ENCODE results near the gene SIN3B.

The SIN3B gene

GRCh38 chr19:16897856-16898161 lies 68.6 kb downstream of the SIN3B start:
- peaks cover 2% of the 10 kb centered on the region for H3K36me3 Mint-ChIP-seq (ENCODE audit: low read depth)
- TF ChIP-seq CTCF (IDR thresholded peaks at IDR 0.05; ENCODE audit: unreplicated experiment in 3 of 3), result no peak
- no peaks in the 10 kb centered on the region for H3K9me3 Mint-ChIP-seq
- peaks cover 5% of the 10 kb centered on the region for H3K4me1 Mint-ChIP-seq
- peak overlapping the region in 1 of 3 experiments; percentile 88 for H3K27ac Mint-ChIP-seq
- H3K4me3 Mint-ChIP-seq, result peak overlapping the region; percentile 85 to 88 (median 86)
- peaks cover 15% of the 10 kb centered on the region for H3K27me3 Mint-ChIP-seq (ENCODE audit: low read depth)

- Mint-ChIP-seq H3K4me1 (peaks cover 5% of the 10 kb centered on the region), H3K36me3 (ENCODE audit: low read depth) (peaks cover 3% of the 10 kb centered on the region), H3K27me3 (ENCODE audit: low read depth) (peaks cover 15% of the 10 kb centered on the region), H3K4me3 (peak overlapping the region; percentile 85 to 88 (median 86)), H3K9me3 (no peaks in the 10 kb centered on the region), H3K27ac (peak overlapping the region; percentile 58 to 88 (median 77))
- no peak for TF ChIP-seq CTCF (IDR thresholded peaks at IDR 0.05; ENCODE audit: unreplicated experiment in 3 of 3)
Observed at GRCh38 chr19:16898361-16899015, 69.3 kb downstream of the SIN3B start.

DNA sequence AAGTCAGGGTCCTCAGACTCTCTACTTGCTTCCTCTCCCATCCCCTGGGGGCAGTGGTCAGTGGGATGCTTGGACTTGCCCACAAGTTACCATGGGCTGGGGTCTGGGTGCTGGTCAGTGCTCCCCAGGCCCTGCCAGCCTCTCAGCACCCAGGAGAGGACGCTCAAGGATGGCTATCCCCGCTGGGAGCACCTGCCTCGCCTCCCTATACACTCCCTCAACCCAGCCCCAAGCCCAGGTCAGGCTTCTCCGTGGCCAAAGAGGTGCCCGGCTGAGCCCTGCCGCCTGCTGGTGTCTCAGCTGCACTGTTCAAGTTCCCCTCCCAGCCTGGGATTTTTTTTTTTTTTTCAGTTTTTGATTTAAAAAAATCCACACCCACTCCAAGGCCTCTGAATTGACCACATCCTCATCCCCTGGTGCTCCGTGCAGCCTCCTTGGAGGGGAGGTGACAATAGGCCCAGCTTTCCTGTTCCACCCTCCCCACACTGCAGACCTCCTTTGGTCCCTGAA lies 70.4 kb downstream of the SIN3B start:
- Mint-ChIP-seq H3K4me3 (peak overlapping the region; percentile 49 to 65 (median 58)), H3K27me3 (ENCODE audit: low read depth) (peaks cover 7% of the 10 kb centered on the region), H3K9me3 (no peaks in the 10 kb centered on the region), H3K27ac (no peak overlapping the region), H3K36me3 (ENCODE audit: low read depth) (peaks cover 3% of the 10 kb centered on the region), H3K4me1 (peaks cover 5% of the 10 kb centered on the region)
- TF ChIP-seq CTCF (IDR thresholded peaks at IDR 0.05; ENCODE audit: unreplicated experiment in 3 of 3), result peak; percentile 39 to 50 (median 40)

DNA sequence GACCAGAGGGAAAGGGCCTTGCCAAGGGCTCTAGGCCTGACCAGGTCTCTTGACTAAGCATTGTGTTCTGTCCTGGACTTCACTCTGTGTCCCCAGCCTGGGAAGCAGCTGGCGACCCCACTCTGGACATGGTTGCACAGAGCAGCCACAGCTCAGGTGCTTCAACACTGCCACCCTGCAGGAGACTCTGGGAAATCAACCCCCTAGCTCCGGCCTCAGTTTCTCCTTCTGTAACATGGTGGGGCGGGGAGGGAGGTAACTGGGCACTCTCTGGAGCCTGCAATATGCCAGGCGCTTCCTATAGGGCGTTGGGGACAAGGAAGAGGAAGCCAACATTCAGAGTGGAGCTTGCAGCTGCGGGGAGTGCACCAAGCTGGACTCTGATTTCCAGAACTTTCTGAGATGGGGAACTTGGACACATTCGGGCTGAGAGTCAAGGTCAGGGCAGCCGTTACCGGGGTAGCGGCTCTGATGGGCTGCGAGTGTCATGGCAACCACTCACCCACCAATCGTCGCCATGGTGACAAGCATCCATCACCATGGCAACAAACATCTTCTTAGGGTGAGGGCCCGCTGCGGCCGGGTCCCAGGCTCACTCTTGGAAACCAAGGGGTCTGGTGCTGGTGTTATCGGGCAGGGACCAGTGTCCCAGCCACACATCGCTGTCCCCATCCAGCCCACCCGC lies 72.4 kb downstream of the SIN3B start:
- Mint-ChIP-seq H3K36me3 (ENCODE audit: low read depth) (peaks cover 3% of the 10 kb centered on the region), H3K27me3 (ENCODE audit: low read depth) (peaks cover 7% of the 10 kb centered on the region), H3K4me1 (peaks cover 5% of the 10 kb centered on the region), H3K9me3 (no peaks in the 10 kb centered on the region), H3K4me3 (no peak overlapping the region), H3K27ac (no peak overlapping the region)
- no peak for TF ChIP-seq CTCF (IDR thresholded peaks at IDR 0.05; ENCODE audit: unreplicated experiment in 3 of 3)

GRCh38 chr19:16902545-16902944 lies 73.3 kb downstream of the SIN3B start:
- no peak for TF ChIP-seq CTCF (IDR thresholded peaks at IDR 0.05; ENCODE audit: unreplicated experiment in 3 of 3)
- Mint-ChIP-seq H3K27me3 (ENCODE audit: low read depth) (peaks cover 7% of the 10 kb centered on the region), H3K36me3 (ENCODE audit: low read depth) (peaks cover 3% of the 10 kb centered on the region), H3K4me3 (no peak overlapping the region), H3K4me1 (peaks cover 5% of the 10 kb centered on the region), H3K27ac (no peak overlapping the region), H3K9me3 (no peaks in the 10 kb centered on the region)
